ENCODE measurements around the gene ZDHHC18.
A peak's percentile ranks its signal among the peaks of the same experiment; 100 is the strongest.

ZDHHC18 gene

DNA sequence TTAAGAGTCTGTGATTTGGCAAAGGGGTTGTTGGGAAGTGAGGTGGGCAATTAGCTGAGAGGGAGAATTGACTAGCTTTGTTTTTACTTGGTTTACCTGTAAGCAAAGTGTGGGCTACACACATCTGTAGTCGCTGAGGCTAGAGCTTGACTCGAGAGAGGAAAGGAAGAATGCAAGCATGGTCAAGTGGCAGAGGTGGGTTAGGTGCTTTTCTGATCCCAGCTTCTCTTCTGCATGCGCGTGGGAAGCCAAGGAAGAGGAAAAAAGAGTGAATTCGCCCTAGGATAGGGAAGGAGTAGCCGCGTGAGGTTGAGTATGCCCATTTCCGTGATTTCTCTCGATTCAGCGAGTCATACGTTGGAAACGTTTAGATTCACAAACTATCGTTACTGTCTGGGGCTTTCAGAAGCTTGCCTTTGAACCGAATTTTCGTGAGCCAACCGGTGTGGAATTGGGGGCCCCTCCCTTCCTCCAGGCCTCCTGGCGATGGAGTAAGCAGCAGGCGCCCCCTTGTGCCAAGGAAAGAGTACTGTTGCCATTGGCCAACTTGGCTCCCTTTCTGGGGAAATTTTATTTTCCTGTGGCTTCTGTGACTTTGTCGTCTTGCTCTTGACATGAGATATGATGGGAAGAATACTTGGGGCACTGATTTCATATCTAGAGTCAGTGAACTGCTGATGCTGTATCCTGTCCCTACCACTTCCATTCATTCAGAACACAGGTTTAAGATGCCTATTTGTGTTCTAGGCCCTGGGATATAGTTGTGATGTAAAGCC is 37.5 kb upstream of the ZDHHC18 start (continued):
- no peak; the same call in 1 of the 2 replicates for TF ChIP-seq GLIS2 (tag by site-specific recombination; IDR thresholded peaks at IDR 0.05)
- no peak for TF ChIP-seq ZNF16 (tag by site-specific recombination; IDR thresholded peaks at IDR 0.05; ENCODE audit: low read depth)
- no peak for TF ChIP-seq ZNF202 (tag by site-specific recombination; IDR thresholded peaks at IDR 0.05; ENCODE audit: borderline replicate concordance)
- TF ChIP-seq SCRT2 (tag by site-specific recombination; IDR thresholded peaks at IDR 0.05) = peak; percentile 51; the same call in 1 of the 2 replicates
- no peak for TF ChIP-seq ZNF146 (tag by site-specific recombination; IDR thresholded peaks at IDR 0.05)
- TF ChIP-seq ZNF560 (tag by site-specific recombination; IDR thresholded peaks at IDR 0.05; ENCODE audit: borderline replicate concordance) = no peak
- TF ChIP-seq BCL11A (tag by site-specific recombination; IDR thresholded peaks at IDR 0.05; ENCODE audit: low read depth) = no peak
- TF ChIP-seq ZFP37 (tag by site-specific recombination; IDR thresholded peaks at IDR 0.05) = peak; percentile 42; the same call in 1 of the 2 replicates
- no peak for TF ChIP-seq ZSCAN16 (tag by site-specific recombination; IDR thresholded peaks at IDR 0.05)
- no peak for TF ChIP-seq SP3 (tag by site-specific recombination; IDR thresholded peaks at IDR 0.05)
- TF ChIP-seq ZNF791 (tag by site-specific recombination; IDR thresholded peaks at IDR 0.05) = no peak
- no peak for TF ChIP-seq ZNF555 (tag by site-specific recombination; conservative IDR thresholded peaks at IDR 0.05)
- TF ChIP-seq ZNF677 (tag by site-specific recombination; IDR thresholded peaks at IDR 0.05) = no peak
- TF ChIP-seq ZNF112 (tag by site-specific recombination; IDR thresholded peaks at IDR 0.05) = no peak
- TF ChIP-seq REPIN1 (tag by site-specific recombination; IDR thresholded peaks at IDR 0.05; ENCODE audit: low read depth) = no peak
- TF ChIP-seq ZEB2 (tag by site-specific recombination; IDR thresholded peaks at IDR 0.05) = peak; percentile 97
- no peak for TF ChIP-seq ZNF658 (tag by site-specific recombination; IDR thresholded peaks at IDR 0.05)
- TF ChIP-seq ZNF221 (tag by site-specific recombination; IDR thresholded peaks at IDR 0.05; ENCODE audit: borderline replicate concordance) = no peak
- TF ChIP-seq ZNF280D (tag by site-specific recombination; IDR thresholded peaks at IDR 0.05) = no peak; the same call in 1 of the 2 replicates
- TF ChIP-seq WT1 (tag by site-specific recombination; IDR thresholded peaks at IDR 0.05) = no peak
- no peak; the same call in 1 of the 2 replicates for TF ChIP-seq ZNF76 (tag by site-specific recombination; IDR thresholded peaks at IDR 0.05; ENCODE audit: borderline replicate concordance, low read depth)
- no peak for TF ChIP-seq ZNF843 (tag by site-specific recombination; IDR thresholded peaks at IDR 0.05)
- TF ChIP-seq, protein P1, sequence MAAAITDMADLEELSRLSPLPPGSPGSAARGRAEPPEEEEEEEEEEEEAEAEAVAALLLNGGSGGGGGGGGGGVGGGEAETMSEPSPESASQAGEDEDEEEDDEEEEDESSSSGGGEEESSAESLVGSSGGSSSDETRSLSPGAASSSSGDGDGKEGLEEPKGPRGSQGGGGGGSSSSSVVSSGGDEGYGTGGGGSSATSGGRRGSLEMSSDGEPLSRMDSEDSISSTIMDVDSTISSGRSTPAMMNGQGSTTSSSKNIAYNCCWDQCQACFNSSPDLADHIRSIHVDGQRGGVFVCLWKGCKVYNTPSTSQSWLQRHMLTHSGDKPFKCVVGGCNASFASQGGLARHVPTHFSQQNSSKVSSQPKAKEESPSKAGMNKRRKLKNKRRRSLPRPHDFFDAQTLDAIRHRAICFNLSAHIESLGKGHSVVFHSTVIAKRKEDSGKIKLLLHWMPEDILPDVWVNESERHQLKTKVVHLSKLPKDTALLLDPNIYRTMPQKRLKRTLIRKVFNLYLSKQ (tag by site-specific recombination; IDR thresholded peaks at IDR 0.05; ENCODE audit: borderline replicate concordance) = no peak
- no peak for TF ChIP-seq ZNF768 (tag by site-specific recombination; IDR thresholded peaks at IDR 0.05)
- no peak for TF ChIP-seq ZNF548 (tag by site-specific recombination; IDR thresholded peaks at IDR 0.05)
- no peak for TF ChIP-seq ZNF133 (tag by site-specific recombination; IDR thresholded peaks at IDR 0.05)
- TF ChIP-seq YY1 (tag by site-specific recombination; IDR thresholded peaks at IDR 0.05) = no peak
- TF ChIP-seq GLI4 (tag by site-specific recombination; IDR thresholded peaks at IDR 0.05) = no peak
- TF ChIP-seq ZNF292 (tag by site-specific recombination; IDR thresholded peaks at IDR 0.05; ENCODE audit: borderline replicate concordance, low read depth) = no peak
- TF ChIP-seq ZNF530 (tag by site-specific recombination; IDR thresholded peaks at IDR 0.05; ENCODE audit: low read depth) = no peak
- TF ChIP-seq ZNF426 (tag by site-specific recombination; IDR thresholded peaks at IDR 0.05) = no peak
- no peak for TF ChIP-seq ZNF433 (tag by site-specific recombination; IDR thresholded peaks at IDR 0.05; ENCODE audit: low read depth)
- no peak for TF ChIP-seq IKZF3 (tag by site-specific recombination; IDR thresholded peaks at IDR 0.05)
- TF ChIP-seq ZBTB7A (tag by site-specific recombination; IDR thresholded peaks at IDR 0.05; ENCODE audit: low read depth) = no peak
- TF ChIP-seq, protein P2, sequence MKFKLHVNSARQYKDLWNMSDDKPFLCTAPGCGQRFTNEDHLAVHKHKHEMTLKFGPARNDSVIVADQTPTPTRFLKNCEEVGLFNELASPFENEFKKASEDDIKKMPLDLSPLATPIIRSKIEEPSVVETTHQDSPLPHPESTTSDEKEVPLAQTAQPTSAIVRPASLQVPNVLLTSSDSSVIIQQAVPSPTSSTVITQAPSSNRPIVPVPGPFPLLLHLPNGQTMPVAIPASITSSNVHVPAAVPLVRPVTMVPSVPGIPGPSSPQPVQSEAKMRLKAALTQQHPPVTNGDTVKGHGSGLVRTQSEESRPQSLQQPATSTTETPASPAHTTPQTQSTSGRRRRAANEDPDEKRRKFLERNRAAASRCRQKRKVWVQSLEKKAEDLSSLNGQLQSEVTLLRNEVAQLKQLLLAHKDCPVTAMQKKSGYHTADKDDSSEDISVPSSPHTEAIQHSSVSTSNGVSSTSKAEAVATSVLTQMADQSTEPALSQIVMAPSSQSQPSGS (tag by site-specific recombination; IDR thresholded peaks at IDR 0.05; ENCODE audit: low read depth) = no peak

Measured in HEK293 (cell line).